LNCAP (cell line): Measurements from ENCODE around the gene CYRIA.

Source experiments
- CTCF ChIP-seq: fragments of 450-650 bp; IDR thresholded peaks from 2 replicates; pipeline ENCODE4 v1.5.1; 2017; ENCODE audit warnings: mild to moderate bottlenecking

The CYRIA gene

DNA sequence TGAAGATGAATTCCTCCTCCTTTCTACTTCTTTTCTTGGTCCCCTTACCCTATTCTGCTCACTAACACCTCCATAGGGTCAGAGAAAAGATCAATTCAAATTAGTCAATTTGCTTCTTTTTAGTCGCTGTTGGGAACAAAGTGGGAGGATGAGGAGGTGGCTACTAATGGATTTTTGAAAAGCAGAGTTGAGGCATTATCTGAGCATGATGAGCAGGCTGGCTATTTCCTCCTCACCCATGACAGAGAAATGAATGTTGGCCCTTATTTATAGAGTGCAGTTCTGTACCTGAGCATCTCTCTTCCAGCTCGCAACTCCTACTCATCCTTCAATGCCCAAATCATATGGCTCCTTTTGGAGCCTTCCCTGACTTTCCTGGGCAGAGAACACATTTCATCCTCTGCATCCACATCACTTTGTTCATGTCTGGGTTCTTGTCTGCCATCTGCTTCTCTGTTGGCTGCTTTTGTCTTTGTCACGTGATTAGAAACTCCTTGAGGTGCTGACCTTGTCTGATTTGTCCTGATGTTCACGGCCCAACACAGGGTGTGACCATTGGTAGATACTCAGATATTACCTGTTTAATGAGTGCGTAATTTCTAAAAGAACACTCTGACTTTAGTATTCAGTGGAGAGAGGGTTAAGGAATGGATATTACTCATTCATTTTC lies 45.9 kb downstream of the CYRIA start:
- TF ChIP-seq CTCF = no peak

DNA sequence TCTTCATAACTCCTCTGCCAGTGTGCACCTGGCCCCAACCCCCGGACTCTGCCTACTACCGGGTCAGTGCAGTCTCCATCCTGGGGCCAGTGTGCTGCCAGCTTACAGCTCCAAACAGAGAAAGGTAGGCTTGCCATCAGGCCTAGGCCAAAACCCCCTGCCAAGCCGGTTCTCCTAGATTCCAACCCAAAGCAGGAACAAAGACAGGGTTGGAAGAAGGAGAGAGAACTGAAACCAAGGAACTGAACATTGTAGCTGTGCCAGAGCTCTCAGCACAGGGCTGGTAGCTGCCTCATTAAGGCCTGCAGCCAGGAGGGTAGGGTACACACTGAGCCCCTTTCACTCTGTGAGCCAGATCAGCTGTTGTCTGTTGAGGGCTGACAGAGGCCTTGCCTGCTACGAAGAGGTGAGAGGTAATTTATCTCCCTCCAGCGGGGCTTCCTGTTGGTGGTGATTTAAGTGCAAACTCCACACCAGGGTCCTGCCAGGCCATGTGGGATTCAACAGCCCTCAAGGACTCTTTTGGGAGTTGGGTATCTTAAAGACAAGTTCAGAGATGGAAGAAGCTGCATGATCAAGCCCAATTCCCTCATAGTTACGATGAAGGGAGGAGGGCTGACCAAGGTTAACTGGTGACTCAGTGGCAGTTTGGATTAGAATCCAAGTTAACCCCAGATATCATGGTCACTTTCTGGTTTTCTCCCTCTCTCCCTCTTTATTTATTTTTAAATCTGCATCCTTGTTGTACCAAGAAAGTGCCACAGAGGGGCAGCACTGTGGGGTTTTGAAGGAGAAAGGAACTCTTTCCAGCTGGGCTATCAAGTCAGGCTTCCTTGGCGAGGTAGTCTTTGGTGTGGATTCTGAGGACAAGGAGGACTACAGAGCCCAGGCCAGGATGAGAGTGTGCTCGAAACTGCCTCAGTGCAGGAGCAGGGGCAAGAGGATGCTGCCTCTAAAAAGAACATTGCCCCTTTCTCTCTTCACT lies 48.1 kb downstream of the CYRIA start:
- TF ChIP-seq CTCF = peak; percentile 52; the same call in 1 of the 2 replicates
